ENCODE data around the gene ZNF322.

DNA sequence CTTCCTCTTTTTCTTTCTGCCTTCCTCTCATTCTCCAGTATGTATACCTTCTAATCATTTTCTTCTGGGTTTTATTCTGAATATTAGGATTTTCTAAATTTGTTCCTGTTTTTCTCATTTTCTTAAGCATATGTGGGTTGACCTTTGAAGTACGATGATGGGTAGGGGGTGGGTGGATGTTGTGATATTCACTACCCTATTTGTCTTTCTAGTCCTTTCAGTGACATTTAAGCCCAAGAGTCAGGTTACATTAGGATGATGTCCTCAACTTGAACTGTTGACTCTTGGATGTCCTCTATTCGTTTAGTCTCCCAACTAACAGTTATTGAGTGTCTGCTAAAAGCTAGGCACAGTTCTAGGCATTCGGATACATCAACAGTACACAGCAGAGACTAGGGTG is 55.5 kb downstream of the ZNF322 start:
- TF ChIP-seq, protein P1, sequence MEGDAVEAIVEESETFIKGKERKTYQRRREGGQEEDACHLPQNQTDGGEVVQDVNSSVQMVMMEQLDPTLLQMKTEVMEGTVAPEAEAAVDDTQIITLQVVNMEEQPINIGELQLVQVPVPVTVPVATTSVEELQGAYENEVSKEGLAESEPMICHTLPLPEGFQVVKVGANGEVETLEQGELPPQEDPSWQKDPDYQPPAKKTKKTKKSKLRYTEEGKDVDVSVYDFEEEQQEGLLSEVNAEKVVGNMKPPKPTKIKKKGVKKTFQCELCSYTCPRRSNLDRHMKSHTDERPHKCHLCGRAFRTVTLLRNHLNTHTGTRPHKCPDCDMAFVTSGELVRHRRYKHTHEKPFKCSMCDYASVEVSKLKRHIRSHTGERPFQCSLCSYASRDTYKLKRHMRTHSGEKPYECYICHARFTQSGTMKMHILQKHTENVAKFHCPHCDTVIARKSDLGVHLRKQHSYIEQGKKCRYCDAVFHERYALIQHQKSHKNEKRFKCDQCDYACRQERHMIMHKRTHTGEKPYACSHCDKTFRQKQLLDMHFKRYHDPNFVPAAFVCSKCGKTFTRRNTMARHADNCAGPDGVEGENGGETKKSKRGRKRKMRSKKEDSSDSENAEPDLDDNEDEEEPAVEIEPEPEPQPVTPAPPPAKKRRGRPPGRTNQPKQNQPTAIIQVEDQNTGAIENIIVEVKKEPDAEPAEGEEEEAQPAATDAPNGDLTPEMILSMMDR (conservative IDR thresholded peaks at IDR 0.05; ENCODE audit: low read length), result no peak
- no peak for TF ChIP-seq EZH2phosphoT487 (IDR thresholded peaks at IDR 0.05; ENCODE audit: borderline replicate concordance, low read depth, low read length)

Data from OCI-LY7 (cell line).